Gastroesophageal sphincter (tissue), 4 donors: Measurements from ENCODE around the gene MAML2. TPM values are rescaled to one million over a fixed set of nuclear protein-coding genes. Genes with fewer than 3 reads are reported as not detected.

Experiments used
- ATAC-seq: fragments of 150-250 bp; one replicate; pipeline ENCODE4 v1.9.1; 2016; ENCODE audit warnings: mild to moderate bottlenecking, moderate library complexity
- H3K27ac ChIP-seq, 4 donors: fragments of 200-600 bp; sonication (generic) in 3 of 4; 1 replicate in 3 of 4; 2 replicates in 1 of 4; pipeline ENCODE4 v1.5.1; 2016 to 2019
- H3K27me3 ChIP-seq: fragments of 200-600 bp; sonication (generic); one replicate; pipeline ENCODE4 v1.5.1; 2019
- H3K36me3 ChIP-seq, 2 donors: fragments of 200-600 bp; sonication (generic); one replicate each; pipeline ENCODE4 v1.5.1; 2019; ENCODE audit warnings: control low read depth in 1 of 2
- H3K4me1 ChIP-seq, 3 donors: fragments of 200-600 bp; sonication (generic); 1 replicate in 2 of 3; 2 replicates in 1 of 3; pipeline ENCODE4 v1.5.1; 2016 to 2019; ENCODE audit warnings: control low read depth in 2 of 3
- H3K4me3 ChIP-seq, 2 donors: fragments of 200-600 bp; sonication (generic); one replicate each; pipeline ENCODE4 v1.5.1; 2019; ENCODE audit warnings: mild to moderate bottlenecking in 1 of 2, moderate library complexity in 1 of 2
- H3K9me3 ChIP-seq, 3 donors: fragments of 200-600 bp; sonication (generic); one replicate each; pipeline ENCODE4 v1.5.1; 2017 to 2019; ENCODE audit warnings: control low read depth in 2 of 3
- EP300 ChIP-seq: sonication (generic); formaldehyde crosslinking; IDR thresholded peaks from one replicate; pipeline ENCODE4 v1.6.1; 2017; ENCODE audit warnings: antibody characterized with exemption, mild to moderate bottlenecking
- POLR2A ChIP-seq, 2 donors: fragments of 450-650 bp; IDR thresholded peaks; one replicate each; pipeline ENCODE4 v1.6.1; 2017; ENCODE audit warnings: antibody characterized with exemption in 2 of 2, mild to moderate bottlenecking in 2 of 2, moderate library complexity in 1 of 2
- POLR2AphosphoS5 ChIP-seq: sonication (generic); formaldehyde crosslinking; IDR thresholded peaks from one replicate; pipeline ENCODE4 v1.6.1; 2017; ENCODE audit warnings: antibody characterized with exemption
- WGBS, 2 donors: methylation state at CpG; one replicate each; pipeline ENCODE4 v1.1.5; 2018; ENCODE audit warnings: low coverage in 1 of 2; 5-methylcytosine and 5-hydroxymethylcytosine counted together
- total RNA-seq, 4 donors: library from RNA; depleted of rRNA; stranded (reverse); fragments of >200 nt; gene quantifications; one replicate each; pipeline ENCODE4 v1.1.0, GENCODE V29; 2016
- TF ChIP-seq, protein P1 (sequence below), 4 experiments: fragments of 200-600 bp in 2 of 4; fragments of 450-650 bp in 2 of 4; sonication (generic) in 1 of 4; IDR thresholded peaks; one replicate each; pipeline ENCODE4 v1.5.1; 2017 to 2019; ENCODE audit warnings: antibody characterized with exemption in 4 of 4, mild to moderate bottlenecking in 2 of 4, moderate library complexity in 2 of 4

MAML2 gene
- total RNA-seq, 4 donors from 2014 or later, result 15.8 to 31.8 (median 23.7) TPM

DNA sequence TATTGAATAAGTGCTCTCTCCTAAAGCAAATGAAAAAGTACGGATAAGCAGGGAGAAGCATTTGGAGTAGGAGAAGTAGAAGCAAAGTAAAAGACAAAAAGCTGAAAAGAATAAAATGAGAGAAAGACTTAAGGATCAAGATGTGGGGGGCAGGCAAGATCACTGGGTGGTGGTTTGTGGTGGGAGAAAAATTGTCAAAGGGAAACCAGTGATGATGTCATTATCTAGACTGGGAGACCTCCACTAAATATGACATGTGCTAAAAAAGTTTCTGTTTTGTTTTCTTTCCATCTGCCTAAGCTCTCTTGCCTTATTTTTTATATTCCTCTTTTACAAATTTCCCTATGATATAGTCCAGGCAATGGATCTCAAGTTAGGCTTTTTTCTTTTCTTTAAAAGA lies 14.8 kb upstream of the MAML2 start:
- Histone ChIP-seq H3K9me3 (no peaks in the 10 kb centered on the region), H3K36me3 (peaks cover 0 to 65% of the 10 kb centered on the region in 2 donors), H3K27ac (no peak overlapping the region), H3K27me3 (no peaks in the 10 kb centered on the region), H3K4me3 (no peak overlapping the region), H3K4me1 (no peaks in the 10 kb centered on the region)
- ATAC-seq, result no peak
- TF ChIP-seq, protein P1, sequence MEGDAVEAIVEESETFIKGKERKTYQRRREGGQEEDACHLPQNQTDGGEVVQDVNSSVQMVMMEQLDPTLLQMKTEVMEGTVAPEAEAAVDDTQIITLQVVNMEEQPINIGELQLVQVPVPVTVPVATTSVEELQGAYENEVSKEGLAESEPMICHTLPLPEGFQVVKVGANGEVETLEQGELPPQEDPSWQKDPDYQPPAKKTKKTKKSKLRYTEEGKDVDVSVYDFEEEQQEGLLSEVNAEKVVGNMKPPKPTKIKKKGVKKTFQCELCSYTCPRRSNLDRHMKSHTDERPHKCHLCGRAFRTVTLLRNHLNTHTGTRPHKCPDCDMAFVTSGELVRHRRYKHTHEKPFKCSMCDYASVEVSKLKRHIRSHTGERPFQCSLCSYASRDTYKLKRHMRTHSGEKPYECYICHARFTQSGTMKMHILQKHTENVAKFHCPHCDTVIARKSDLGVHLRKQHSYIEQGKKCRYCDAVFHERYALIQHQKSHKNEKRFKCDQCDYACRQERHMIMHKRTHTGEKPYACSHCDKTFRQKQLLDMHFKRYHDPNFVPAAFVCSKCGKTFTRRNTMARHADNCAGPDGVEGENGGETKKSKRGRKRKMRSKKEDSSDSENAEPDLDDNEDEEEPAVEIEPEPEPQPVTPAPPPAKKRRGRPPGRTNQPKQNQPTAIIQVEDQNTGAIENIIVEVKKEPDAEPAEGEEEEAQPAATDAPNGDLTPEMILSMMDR (IDR thresholded peaks at IDR 0.05), result no peak
- TF ChIP-seq POLR2A (IDR thresholded peaks at IDR 0.05) (no peak), EP300 (no peak), POLR2AphosphoS5 (no peak)
- 100% methylated on average over 1 of the region's 1 CpG; no CpG with 5 or more reads in 1 of the 2 donors for WGBS, 2 donors

DNA sequence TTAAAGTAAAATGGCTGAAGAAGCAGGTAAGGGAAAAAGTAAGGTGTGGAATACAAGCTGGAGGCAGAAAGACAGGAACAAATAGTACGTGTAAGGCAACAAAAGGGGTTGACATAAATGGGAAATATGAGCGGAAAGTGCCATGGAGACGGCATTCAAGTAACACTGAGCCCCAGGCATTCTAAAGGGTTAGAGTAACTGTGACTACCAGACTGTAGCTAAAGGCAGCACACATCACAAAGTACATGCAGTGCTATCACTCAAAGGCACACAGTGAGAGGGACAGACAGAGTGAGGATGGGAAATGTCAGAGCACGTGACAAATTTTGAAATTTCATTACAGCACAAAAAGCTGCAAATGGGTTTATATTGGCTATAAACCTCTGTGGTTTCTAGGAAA lies 13.9 kb upstream of the MAML2 start:
- Histone ChIP-seq H3K9me3 (no peaks in the 10 kb centered on the region), H3K4me3 (no peak overlapping the region), H3K36me3 (peaks cover 0 to 63% of the 10 kb centered on the region in 2 donors), H3K4me1 (no peaks in the 10 kb centered on the region), H3K27me3 (no peaks in the 10 kb centered on the region), H3K27ac (no peak overlapping the region)
- TF ChIP-seq EP300, result no peak
- TF ChIP-seq POLR2A (IDR thresholded peaks at IDR 0.05), result no peak
- no peak for ATAC-seq
- WGBS, 2 donors, result 96 to 100% methylated on average over 4 of the region's 4 CpGs

DNA sequence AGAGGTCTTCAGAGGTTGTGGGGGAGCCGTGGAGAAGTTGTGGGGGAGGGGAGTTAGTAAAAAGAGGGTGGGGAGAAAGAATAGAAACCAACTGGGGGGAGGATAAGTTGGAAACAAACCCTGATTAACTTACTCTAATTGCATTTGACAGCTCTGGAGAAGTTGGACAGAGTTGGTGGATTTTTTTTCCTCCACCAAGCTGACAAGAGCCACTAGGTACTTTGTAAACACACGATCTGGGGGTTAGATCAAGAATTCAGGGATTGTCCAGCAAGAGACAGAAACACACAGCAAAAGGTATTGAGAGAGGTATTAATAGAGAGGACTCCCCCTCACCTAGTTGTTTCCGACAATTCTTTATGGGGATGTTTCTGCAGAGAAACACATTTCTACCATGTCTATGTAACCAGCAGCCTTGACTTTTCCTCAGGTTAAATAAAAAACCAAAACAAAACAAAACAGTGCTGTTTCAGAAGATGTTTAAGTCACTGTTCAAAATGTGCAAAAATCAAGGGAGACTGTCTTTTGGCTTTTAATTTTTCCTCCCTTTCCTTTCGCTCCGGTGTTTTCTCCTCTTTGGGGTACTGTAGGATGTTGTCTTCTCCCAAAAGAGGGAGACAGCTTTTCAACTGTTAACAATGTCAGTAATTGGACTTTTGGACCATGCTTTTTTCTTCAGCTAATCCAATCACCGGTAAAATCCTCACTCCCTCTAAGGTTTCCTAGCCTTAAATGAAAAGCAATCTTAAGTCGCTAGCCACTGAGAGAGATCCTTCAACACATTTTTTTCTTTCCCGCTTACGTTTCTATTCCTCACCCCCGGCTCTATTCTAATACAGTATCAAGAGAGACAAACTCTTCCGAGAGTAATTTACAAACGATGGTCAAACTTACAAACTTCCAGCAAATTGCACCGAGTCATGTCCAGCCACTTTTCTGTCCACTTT lies 708 bp downstream of the MAML2 start:
- Histone ChIP-seq H3K4me1 (peaks cover 11 to 53% (median 16%) of the 10 kb centered on the region in 3 donors), H3K9me3 (no peaks in the 10 kb centered on the region), H3K36me3 (no peaks in the 10 kb centered on the region), H3K27me3 (no peaks in the 10 kb centered on the region), H3K4me3 (peak overlapping the region; percentile 62 to 99), H3K27ac (peak overlapping the region; percentile 81 to 90 (median 86))
- WGBS, 2 donors, result 0 to 1% methylated on average over 13 of the region's 13 CpGs
- TF ChIP-seq EP300 (no peak), POLR2AphosphoS5 (no peak)
- ATAC-seq, result no peak

DNA sequence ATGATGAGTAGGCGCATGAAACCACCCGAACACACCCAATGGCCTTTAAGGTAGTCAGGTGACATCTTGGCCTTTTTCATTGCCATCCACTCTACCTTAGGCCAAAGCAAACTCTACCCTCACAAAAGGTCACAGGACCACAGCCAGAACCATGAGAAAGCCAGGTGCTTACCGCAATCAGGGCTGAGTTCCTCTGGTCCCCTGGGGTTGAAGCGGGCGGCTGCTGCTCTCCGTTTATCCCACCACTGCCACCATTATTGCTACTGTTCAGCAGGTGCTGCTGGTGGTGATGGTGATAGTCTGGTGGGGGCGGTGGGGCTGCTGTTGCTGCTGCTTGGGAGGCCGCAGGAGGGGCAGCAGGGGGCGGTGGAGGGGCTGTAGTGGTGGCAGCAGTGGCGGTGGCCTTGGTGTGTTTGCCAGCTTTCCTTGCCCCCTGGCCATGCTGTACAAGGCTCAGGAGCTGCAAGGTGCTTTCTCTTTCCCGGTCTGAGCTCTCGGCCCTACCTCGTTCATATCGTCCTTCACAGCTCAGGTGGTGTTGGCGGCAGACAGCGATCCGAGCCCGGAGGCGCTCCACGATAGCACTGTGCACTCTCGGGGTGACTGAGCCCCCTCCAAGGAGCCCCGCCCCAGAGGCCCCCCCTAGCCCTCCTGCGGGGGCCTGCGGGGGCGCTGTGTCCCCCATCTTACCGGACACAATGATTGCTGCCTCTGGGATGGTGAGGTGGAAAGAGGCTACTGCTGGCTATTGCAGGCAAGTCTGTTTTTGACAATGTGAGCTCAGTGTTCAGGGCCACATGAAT lies 1.6 kb downstream of the MAML2 start:
- H3K4me3 ChIP-seq, result peak overlapping the region; percentile 62 to 99
- TF ChIP-seq POLR2A (IDR thresholded peaks at IDR 0.05) (peak in 1 of 2 donors; percentile 12), EP300 (no peak), POLR2AphosphoS5 (peak; percentile 13)
- TF ChIP-seq, protein P1 (IDR thresholded peaks at IDR 0.05), result peak in 3 of 4 experiments; percentile 50 to 63 (median 53)
- peak overlapping the region; percentile 81 to 90 (median 86) for H3K27ac ChIP-seq
- WGBS, 2 donors, result 79% methylated on average over 2 of the region's 26 CpGs; no CpG with 5 or more reads in 1 of the 2 donors
- H3K9me3 ChIP-seq, result no peaks in the 10 kb centered on the region
- H3K27me3 ChIP-seq, result no peaks in the 10 kb centered on the region
- ATAC-seq, result peak; percentile 36
- peaks cover 11 to 59% (median 16%) of the 10 kb centered on the region in 3 donors for H3K4me1 ChIP-seq
- H3K36me3 ChIP-seq, result no peaks in the 10 kb centered on the region

DNA sequence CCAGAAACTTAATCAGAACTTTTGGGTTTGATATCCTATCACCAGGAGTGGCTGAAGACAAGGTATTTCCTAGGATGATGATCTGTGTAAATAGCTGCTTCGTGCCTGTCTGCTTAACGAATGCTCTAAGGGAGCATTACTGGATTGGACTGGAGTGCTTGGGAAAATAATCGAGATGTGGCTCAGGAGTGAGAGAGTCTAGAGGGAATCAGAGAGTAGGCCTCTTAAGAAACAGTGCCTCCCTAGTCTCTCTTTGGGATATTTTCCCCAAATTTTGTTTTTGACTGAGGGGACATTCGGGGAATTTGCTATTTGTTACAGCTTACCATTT lies 2.5 kb downstream of the MAML2 start:
- 20 to 58% methylated on average over 1 to 4 of the region's 4 CpGs for WGBS, 2 donors
- H3K36me3 ChIP-seq, result no peaks in the 10 kb centered on the region
- ATAC-seq, result no peak
- H3K27me3 ChIP-seq, result no peaks in the 10 kb centered on the region
- peaks cover 11 to 59% (median 16%) of the 10 kb centered on the region in 3 donors for H3K4me1 ChIP-seq
- H3K27ac ChIP-seq, result peak overlapping the region; percentile 81 to 90 (median 86)
- peak overlapping the region; percentile 62 to 99 for H3K4me3 ChIP-seq
- no peak for TF ChIP-seq EP300
- TF ChIP-seq POLR2AphosphoS5, result no peak
- TF ChIP-seq, protein P1 (IDR thresholded peaks at IDR 0.05), result no peak
- no peak for TF ChIP-seq POLR2A (IDR thresholded peaks at IDR 0.05)
- H3K9me3 ChIP-seq, result no peaks in the 10 kb centered on the region
